NT2/D1 (cell line): ENCODE data around the gene ERMP1.

Experiments used
- SUZ12 ChIP-seq: IDR thresholded peaks from 2 replicates; pipeline ENCODE4 v1.6.1; 2011; ENCODE audit not compliant: insufficient read length, insufficient read depth; ENCODE audit errors: extremely low read depth
- YY1 ChIP-seq: IDR thresholded peaks from 2 replicates; pipeline ENCODE4 v1.6.1; 2011; ENCODE audit not compliant: insufficient read length, insufficient read depth

- TF ChIP-seq YY1 (no peak), SUZ12 (no peak)
These were observed 13.6 kb upstream of the ERMP1 start for GRCh38 chr9:5846501-5846921.
